DND-41 (cell line): ENCODE results near the gene TERB1.

Experiments
- EZH2 ChIP-seq: IDR thresholded peaks from 3 replicates; pipeline ENCODE4 v1.6.1; 2012; ENCODE audit warnings: borderline replicate concordance, low read depth, mild to moderate bottlenecking, moderate library complexity, low read length, inconsistent platforms; ENCODE audit not compliant: severe bottlenecking
- TF ChIP-seq, protein P1 (sequence below): IDR thresholded peaks from 2 replicates; pipeline ENCODE4 v1.5.1; 2012; ENCODE audit warnings: borderline replicate concordance, low read length, moderate library complexity, mild to moderate bottlenecking; ENCODE audit not compliant: poor library complexity, severe bottlenecking; ENCODE audit errors: extremely low read depth

DNA sequence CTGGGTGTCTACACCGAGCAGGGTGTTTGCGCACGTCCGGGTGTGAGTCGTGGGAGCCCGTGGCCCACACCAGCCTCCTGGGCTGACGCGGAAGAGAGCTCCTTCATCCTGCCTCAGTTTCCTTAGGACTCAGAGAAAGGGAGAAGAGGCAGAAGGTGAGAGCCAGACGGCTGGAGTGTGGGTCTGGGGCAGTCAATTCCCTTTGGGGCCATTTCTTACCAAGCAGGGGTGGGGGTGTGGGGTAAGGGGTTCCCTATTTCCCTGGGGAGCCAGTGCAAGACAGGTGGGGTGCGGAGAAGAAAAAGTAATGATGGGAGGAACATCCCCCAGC, 43.7 kb upstream of the TERB1 start:
- TF ChIP-seq, protein P1, sequence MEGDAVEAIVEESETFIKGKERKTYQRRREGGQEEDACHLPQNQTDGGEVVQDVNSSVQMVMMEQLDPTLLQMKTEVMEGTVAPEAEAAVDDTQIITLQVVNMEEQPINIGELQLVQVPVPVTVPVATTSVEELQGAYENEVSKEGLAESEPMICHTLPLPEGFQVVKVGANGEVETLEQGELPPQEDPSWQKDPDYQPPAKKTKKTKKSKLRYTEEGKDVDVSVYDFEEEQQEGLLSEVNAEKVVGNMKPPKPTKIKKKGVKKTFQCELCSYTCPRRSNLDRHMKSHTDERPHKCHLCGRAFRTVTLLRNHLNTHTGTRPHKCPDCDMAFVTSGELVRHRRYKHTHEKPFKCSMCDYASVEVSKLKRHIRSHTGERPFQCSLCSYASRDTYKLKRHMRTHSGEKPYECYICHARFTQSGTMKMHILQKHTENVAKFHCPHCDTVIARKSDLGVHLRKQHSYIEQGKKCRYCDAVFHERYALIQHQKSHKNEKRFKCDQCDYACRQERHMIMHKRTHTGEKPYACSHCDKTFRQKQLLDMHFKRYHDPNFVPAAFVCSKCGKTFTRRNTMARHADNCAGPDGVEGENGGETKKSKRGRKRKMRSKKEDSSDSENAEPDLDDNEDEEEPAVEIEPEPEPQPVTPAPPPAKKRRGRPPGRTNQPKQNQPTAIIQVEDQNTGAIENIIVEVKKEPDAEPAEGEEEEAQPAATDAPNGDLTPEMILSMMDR: no peak
- no peak for TF ChIP-seq EZH2
